ENCODE results near the gene TRAP1. TPM values are rescaled to one million over a fixed set of nuclear protein-coding genes. Genes with fewer than 3 reads are reported as not detected.

The TRAP1 gene
- total and polyA plus RNA-seq, 2 experiments from 2014 or later, result 143 to 228 TPM

DNA sequence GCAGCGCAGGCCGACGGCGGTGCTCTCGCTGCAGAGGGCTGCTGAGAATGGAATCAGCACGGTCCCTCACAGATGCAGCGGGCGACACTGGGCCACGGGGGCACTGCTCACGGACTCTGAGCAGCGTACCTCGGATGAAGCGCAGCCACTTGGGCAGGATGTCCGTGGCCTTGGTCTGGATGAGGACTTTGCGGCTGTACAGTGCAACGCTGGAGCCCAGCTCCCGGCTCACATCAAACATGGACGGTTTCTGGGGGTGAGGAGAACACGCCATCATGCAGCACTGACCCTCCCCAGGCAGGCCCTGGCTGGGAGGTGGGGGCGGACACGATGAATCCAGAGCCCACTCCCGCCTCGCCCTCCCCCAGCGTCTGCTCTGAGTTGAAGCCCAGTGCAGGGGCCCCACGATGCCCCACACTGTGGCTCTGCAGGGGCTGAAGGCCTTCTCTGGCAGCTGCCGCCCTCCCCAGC lies 44.7 kb downstream of the TRAP1 start:
- no peak overlapping the region for H3K4me3 ChIP-seq
- H3K4me3 Mint-ChIP-seq, result no peak overlapping the region
- H3K27ac ChIP-seq (ENCODE audit: low read depth), result no peak overlapping the region
- H3K36me3 ChIP-seq (ENCODE audit: insufficient read depth), result peaks cover 3% of the 10 kb centered on the region; the same call in 1 of the 2 replicates
- H3F3A ChIP-seq (replicated peaks; ENCODE audit: low read depth), result no peaks in the 10 kb centered on the region
- H3K4me2 ChIP-seq, result no peak overlapping the region
- H3K4me1 ChIP-seq (ENCODE audit: insufficient read depth), result no peaks in the 10 kb centered on the region
- H2AFZ ChIP-seq, result no peak overlapping the region
- no peak overlapping the region for H3K27ac Mint-ChIP-seq
- H4K20me1 ChIP-seq (replicated peaks; ENCODE audit: insufficient read depth), result no peaks in the 10 kb centered on the region; the same call in none of the 2 replicates
- H3K27me3 ChIP-seq (ENCODE audit: insufficient read depth), result no peaks in the 10 kb centered on the region
- H3K79me2 ChIP-seq (replicated peaks; ENCODE audit: insufficient read depth), result no peaks in the 10 kb centered on the region
- peaks cover 15% of the 10 kb centered on the region for H3K27me3 Mint-ChIP-seq (ENCODE audit: insufficient read depth, low read depth, poor library complexity)
- ATAC-seq, result no peak
- H3K9me3 Mint-ChIP-seq, result no peaks in the 10 kb centered on the region
- no peaks in the 10 kb centered on the region for H3K9me2 ChIP-seq (ENCODE audit: insufficient read depth)
- H3K36me3 Mint-ChIP-seq (ENCODE audit: low read depth), result peaks cover 79% of the 10 kb centered on the region
- no peaks in the 10 kb centered on the region for H3K4me1 Mint-ChIP-seq
- TF ChIP-seq ZNF114 (CRISPR knock-in tag; IDR thresholded peaks at IDR 0.05) (no peak), STAT1 (IDR thresholded peaks at IDR 0.05; ENCODE audit: unreplicated experiment) (no peak), ZNF331 (CRISPR knock-in tag; IDR thresholded peaks at IDR 0.05; ENCODE audit: low read depth) (no peak), EZH2phosphoT487 (IDR thresholded peaks at IDR 0.05; ENCODE audit: unreplicated experiment) (no peak), NANOG (IDR thresholded peaks at IDR 0.05; ENCODE audit: borderline replicate concordance) (no peak), CREB1 (CRISPR knock-in tag; IDR thresholded peaks at IDR 0.05; ENCODE audit: low read depth) (no peak), JUNB (IDR thresholded peaks at IDR 0.05; ENCODE audit: unreplicated experiment) (no peak), POLR2AphosphoS5 (IDR thresholded peaks at IDR 0.05; ENCODE audit: low read depth) (no peak)
- TF ChIP-seq, protein P1, sequence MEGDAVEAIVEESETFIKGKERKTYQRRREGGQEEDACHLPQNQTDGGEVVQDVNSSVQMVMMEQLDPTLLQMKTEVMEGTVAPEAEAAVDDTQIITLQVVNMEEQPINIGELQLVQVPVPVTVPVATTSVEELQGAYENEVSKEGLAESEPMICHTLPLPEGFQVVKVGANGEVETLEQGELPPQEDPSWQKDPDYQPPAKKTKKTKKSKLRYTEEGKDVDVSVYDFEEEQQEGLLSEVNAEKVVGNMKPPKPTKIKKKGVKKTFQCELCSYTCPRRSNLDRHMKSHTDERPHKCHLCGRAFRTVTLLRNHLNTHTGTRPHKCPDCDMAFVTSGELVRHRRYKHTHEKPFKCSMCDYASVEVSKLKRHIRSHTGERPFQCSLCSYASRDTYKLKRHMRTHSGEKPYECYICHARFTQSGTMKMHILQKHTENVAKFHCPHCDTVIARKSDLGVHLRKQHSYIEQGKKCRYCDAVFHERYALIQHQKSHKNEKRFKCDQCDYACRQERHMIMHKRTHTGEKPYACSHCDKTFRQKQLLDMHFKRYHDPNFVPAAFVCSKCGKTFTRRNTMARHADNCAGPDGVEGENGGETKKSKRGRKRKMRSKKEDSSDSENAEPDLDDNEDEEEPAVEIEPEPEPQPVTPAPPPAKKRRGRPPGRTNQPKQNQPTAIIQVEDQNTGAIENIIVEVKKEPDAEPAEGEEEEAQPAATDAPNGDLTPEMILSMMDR (conservative IDR thresholded peaks at IDR 0.05; ENCODE audit: low read depth in 2 of 2), result no peak
- TF ChIP-seq, protein P2, sequence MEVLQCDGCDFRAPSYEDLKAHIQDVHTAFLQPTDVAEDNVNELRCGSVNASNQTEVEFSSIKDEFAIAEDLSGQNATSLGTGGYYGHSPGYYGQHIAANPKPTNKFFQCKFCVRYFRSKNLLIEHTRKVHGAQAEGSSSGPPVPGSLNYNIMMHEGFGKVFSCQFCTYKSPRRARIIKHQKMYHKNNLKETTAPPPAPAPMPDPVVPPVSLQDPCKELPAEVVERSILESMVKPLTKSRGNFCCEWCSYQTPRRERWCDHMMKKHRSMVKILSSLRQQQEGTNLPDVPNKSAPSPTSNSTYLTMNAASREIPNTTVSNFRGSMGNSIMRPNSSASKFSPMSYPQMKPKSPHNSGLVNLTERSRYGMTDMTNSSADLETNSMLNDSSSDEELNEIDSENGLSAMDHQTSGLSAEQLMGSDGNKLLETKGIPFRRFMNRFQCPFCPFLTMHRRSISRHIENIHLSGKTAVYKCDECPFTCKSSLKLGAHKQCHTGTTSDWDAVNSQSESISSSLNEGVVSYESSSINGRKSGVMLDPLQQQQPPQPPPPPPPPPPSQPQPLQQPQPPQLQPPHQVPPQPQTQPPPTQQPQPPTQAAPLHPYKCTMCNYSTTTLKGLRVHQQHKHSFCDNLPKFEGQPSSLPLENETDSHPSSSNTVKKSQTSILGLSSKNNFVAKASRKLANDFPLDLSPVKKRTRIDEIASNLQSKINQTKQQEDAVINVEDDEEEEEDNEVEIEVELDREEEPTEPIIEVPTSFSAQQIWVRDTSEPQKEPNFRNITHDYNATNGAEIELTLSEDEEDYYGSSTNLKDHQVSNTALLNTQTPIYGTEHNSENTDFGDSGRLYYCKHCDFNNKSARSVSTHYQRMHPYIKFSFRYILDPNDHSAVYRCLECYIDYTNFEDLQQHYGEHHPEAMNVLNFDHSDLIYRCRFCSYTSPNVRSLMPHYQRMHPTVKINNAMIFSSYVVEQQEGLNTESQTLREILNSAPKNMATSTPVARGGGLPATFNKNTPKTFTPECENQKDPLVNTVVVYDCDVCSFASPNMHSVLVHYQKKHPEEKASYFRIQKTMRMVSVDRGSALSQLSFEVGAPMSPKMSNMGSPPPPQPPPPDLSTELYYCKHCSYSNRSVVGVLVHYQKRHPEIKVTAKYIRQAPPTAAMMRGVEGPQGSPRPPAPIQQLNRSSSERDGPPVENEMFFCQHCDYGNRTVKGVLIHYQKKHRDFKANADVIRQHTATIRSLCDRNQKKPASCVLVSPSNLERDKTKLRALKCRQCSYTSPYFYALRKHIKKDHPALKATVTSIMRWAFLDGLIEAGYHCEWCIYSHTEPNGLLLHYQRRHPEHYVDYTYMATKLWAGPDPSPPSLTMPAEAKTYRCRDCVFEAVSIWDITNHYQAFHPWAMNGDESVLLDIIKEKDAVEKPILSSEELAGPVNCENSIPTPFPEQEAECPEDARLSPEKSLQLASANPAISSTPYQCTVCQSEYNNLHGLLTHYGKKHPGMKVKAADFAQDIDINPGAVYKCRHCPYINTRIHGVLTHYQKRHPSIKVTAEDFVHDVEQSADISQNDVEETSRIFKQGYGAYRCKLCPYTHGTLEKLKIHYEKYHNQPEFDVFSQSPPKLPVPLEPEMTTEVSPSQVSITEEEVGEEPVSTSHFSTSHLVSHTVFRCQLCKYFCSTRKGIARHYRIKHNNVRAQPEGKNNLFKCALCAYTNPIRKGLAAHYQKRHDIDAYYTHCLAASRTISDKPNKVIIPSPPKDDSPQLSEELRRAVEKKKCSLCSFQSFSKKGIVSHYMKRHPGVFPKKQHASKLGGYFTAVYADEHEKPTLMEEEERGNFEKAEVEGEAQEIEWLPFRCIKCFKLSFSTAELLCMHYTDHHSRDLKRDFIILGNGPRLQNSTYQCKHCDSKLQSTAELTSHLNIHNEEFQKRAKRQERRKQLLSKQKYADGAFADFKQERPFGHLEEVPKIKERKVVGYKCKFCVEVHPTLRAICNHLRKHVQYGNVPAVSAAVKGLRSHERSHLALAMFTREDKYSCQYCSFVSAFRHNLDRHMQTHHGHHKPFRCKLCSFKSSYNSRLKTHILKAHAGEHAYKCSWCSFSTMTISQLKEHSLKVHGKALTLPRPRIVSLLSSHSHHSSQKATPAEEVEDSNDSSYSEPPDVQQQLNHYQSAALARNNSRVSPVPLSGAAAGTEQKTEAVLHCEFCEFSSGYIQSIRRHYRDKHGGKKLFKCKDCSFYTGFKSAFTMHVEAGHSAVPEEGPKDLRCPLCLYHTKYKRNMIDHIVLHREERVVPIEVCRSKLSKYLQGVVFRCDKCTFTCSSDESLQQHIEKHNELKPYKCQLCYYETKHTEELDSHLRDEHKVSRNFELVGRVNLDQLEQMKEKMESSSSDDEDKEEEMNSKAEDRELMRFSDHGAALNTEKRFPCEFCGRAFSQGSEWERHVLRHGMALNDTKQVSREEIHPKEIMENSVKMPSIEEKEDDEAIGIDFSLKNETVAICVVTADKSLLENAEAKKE (CRISPR knock-in tag; IDR thresholded peaks at IDR 0.05), result no peak
- TF ChIP-seq, protein P3, sequence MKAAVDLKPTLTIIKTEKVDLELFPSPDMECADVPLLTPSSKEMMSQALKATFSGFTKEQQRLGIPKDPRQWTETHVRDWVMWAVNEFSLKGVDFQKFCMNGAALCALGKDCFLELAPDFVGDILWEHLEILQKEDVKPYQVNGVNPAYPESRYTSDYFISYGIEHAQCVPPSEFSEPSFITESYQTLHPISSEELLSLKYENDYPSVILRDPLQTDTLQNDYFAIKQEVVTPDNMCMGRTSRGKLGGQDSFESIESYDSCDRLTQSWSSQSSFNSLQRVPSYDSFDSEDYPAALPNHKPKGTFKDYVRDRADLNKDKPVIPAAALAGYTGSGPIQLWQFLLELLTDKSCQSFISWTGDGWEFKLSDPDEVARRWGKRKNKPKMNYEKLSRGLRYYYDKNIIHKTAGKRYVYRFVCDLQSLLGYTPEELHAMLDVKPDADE (IDR thresholded peaks at IDR 0.05), result no peak
- no peak for DNase-seq (ENCODE audit: low spot score)
